Measurements from ENCODE around the gene MAP4.

DNA sequence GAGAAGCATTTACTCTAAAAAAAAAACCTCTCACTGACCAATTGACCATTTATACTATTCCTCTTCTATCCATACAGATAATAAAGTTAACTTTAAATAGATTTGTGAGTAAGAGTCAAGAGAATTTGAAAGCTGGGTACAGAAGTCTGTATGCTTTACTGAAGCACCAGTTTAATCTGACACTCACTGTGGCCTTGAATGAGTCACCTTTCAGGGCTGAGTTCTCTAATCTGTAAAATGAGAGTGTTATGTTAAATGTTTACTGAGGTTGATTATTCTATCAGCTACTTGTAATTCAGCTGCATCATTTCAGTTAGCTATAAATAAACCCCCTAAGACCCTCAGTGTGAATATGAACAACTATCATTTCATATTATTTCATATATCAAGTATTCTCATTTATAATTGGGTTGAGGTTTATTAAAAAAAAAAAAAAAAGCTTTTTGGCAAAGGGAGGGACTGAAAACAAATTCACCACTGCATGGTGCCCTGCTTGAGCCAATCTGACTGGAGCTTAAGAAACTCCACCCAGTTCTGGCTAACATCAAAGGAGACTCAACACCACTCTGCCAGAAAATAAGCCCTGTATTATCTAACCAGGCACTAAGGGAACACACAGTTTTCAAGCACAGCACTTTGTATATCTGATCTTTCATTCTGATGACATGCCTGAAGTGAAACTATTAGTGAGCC is 2.8 kb downstream of the MAP4 start:
- TF ChIP-seq, protein P1, sequence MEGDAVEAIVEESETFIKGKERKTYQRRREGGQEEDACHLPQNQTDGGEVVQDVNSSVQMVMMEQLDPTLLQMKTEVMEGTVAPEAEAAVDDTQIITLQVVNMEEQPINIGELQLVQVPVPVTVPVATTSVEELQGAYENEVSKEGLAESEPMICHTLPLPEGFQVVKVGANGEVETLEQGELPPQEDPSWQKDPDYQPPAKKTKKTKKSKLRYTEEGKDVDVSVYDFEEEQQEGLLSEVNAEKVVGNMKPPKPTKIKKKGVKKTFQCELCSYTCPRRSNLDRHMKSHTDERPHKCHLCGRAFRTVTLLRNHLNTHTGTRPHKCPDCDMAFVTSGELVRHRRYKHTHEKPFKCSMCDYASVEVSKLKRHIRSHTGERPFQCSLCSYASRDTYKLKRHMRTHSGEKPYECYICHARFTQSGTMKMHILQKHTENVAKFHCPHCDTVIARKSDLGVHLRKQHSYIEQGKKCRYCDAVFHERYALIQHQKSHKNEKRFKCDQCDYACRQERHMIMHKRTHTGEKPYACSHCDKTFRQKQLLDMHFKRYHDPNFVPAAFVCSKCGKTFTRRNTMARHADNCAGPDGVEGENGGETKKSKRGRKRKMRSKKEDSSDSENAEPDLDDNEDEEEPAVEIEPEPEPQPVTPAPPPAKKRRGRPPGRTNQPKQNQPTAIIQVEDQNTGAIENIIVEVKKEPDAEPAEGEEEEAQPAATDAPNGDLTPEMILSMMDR (IDR thresholded peaks at IDR 0.05; ENCODE audit: low read depth, low read length, missing input control) = no peak
- TF ChIP-seq EGR1 (IDR thresholded peaks at IDR 0.05; ENCODE audit: low read depth in 2 of 2) = no peak
- TF ChIP-seq, protein P2, sequence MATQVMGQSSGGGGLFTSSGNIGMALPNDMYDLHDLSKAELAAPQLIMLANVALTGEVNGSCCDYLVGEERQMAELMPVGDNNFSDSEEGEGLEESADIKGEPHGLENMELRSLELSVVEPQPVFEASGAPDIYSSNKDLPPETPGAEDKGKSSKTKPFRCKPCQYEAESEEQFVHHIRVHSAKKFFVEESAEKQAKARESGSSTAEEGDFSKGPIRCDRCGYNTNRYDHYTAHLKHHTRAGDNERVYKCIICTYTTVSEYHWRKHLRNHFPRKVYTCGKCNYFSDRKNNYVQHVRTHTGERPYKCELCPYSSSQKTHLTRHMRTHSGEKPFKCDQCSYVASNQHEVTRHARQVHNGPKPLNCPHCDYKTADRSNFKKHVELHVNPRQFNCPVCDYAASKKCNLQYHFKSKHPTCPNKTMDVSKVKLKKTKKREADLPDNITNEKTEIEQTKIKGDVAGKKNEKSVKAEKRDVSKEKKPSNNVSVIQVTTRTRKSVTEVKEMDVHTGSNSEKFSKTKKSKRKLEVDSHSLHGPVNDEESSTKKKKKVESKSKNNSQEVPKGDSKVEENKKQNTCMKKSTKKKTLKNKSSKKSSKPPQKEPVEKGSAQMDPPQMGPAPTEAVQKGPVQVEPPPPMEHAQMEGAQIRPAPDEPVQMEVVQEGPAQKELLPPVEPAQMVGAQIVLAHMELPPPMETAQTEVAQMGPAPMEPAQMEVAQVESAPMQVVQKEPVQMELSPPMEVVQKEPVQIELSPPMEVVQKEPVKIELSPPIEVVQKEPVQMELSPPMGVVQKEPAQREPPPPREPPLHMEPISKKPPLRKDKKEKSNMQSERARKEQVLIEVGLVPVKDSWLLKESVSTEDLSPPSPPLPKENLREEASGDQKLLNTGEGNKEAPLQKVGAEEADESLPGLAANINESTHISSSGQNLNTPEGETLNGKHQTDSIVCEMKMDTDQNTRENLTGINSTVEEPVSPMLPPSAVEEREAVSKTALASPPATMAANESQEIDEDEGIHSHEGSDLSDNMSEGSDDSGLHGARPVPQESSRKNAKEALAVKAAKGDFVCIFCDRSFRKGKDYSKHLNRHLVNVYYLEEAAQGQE (IDR thresholded peaks at IDR 0.05) = no peak
- TF ChIP-seq RAD21 (IDR thresholded peaks at IDR 0.05) = peak in 1 of 2 donors; percentile 30
- TF ChIP-seq, protein P3, sequence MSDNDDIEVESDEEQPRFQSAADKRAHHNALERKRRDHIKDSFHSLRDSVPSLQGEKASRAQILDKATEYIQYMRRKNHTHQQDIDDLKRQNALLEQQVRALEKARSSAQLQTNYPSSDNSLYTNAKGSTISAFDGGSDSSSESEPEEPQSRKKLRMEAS (IDR thresholded peaks at IDR 0.05) = no peak
- TF ChIP-seq, protein P4, sequence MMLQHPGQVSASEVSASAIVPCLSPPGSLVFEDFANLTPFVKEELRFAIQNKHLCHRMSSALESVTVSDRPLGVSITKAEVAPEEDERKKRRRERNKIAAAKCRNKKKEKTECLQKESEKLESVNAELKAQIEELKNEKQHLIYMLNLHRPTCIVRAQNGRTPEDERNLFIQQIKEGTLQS (IDR thresholded peaks at IDR 0.05) = no peak

All from liver (tissue), 3 donors.